HS-27A (cell line): ENCODE data around the gene SNX13.

Experiments
- DNase-seq: peaks from one replicate; pipeline ENCODE4 v3.0.0-alpha.2; 2012; ENCODE audit warnings: low read depth, missing footprints

SNX13 gene

GRCh38 chr7:17940302-17940883 is at the start of gene SNX13:
TSS of gene SNX13 (minus strand) at chr7:17940494. CDS start at chr7:17940295, 199 bp downstream.
- DNase-seq, result peak; percentile 81

- no peak for DNase-seq
Observed at GRCh38 chr7:17989546-17989945, 49.3 kb upstream of the SNX13 start.

- DNase-seq, result no peak
Observed at GRCh38 chr7:17988858-17989257, 48.6 kb upstream of the SNX13 start.

GRCh38 chr7:17988141-17988540 is 47.8 kb upstream of the SNX13 start:
- no peak for DNase-seq

GRCh38 chr7:17986851-17987250 is 46.6 kb upstream of the SNX13 start:
- peak; percentile 64 for DNase-seq

GRCh38 chr7:17985473-17986239 is 45.4 kb upstream of the SNX13 start:
- DNase-seq, result no peak

GRCh38 chr7:17984288-17984687 is 44.0 kb upstream of the SNX13 start:
- DNase-seq, result no peak

GRCh38 chr7:17983221-17984062 is 43.1 kb upstream of the SNX13 start:
- no peak for DNase-seq

- DNase-seq, result no peak
Observed at GRCh38 chr7:17976952-17977351, 36.7 kb upstream of the SNX13 start.

GRCh38 chr7:17971411-17971810 is 31.1 kb upstream of the SNX13 start:
- DNase-seq, result no peak

- DNase-seq, result no peak
Observed at GRCh38 chr7:17968791-17969715, 28.8 kb upstream of the SNX13 start.

GRCh38 chr7:17966706-17967105 is 26.4 kb upstream of the SNX13 start:
- DNase-seq, result no peak

GRCh38 chr7:17965603-17966002 is 25.3 kb upstream of the SNX13 start:
- DNase-seq, result no peak

GRCh38 chr7:17963281-17963680 is 23.0 kb upstream of the SNX13 start:
- DNase-seq, result no peak

GRCh38 chr7:17962652-17963051 is 22.4 kb upstream of the SNX13 start:
- no peak for DNase-seq

GRCh38 chr7:17957871-17958270 is 17.6 kb upstream of the SNX13 start:
- no peak for DNase-seq

GRCh38 chr7:17952387-17952786 is 12.1 kb upstream of the SNX13 start:
- DNase-seq, result no peak

GRCh38 chr7:17951742-17952254 is 11.5 kb upstream of the SNX13 start:
- no peak for DNase-seq

GRCh38 chr7:17948526-17949238 is 8.4 kb upstream of the SNX13 start:
- DNase-seq, result no peak

GRCh38 chr7:17947620-17948019 is 7.3 kb upstream of the SNX13 start:
- no peak for DNase-seq

- no peak for DNase-seq
Observed at GRCh38 chr7:17946591-17946990, 6.3 kb upstream of the SNX13 start.
